IMR-90 (cell line): ENCODE measurements around the gene DYRK1A. TPM values are rescaled to one million over a fixed set of nuclear protein-coding genes. Genes with fewer than 3 reads are reported as not detected.

Experiments used
- ATAC-seq: fragments of 200-7000 bp; cut with Tn5 transposase; 2 replicates; pipeline ENCODE4 v1.9.1; 2020; ENCODE audit warnings: low read depth, mild to moderate bottlenecking, moderate library complexity
- BruUV-seq: library from RNA; stranded (reverse); fragments of 400-500 nt; replicated peaks from 2 replicates; lab custom pipeline; 2021; lab: Mats Ljungman, UMichigan
- CTCF ChIA-PET: fragments of 300-600 bp; formaldehyde crosslinking; extraction: SDS; loops from one replicate; lab custom pipeline; 2021; ENCODE audit warnings: antibody characterized with exemption; lab: Yijun Ruan, JAX
- POLR2A ChIA-PET: fragments of 300-600 bp; sonication (Branson Sonifier 250); formaldehyde crosslinking; loops from one replicate; lab custom pipeline; 2022; ENCODE audit warnings: antibody characterized with exemption; ENCODE audit not compliant: unreplicated experiment; lab: Charles Lee
- DNase-seq: peaks from one replicate; pipeline ENCODE4 v3.0.0; 2013
- H2AFZ ChIP-seq: replicated peaks from 2 replicates; pipeline ENCODE3; 2013; ENCODE audit warnings: low read length, mild to moderate bottlenecking; ENCODE audit not compliant: poor library complexity
- H2AK5ac ChIP-seq: 2 replicates; pipeline ENCODE4 v1.6.1; 2013; ENCODE audit warnings: low read depth, low read length, inconsistent platforms
- H2AK9ac ChIP-seq: replicated peaks from 2 replicates; pipeline ENCODE3; 2013; ENCODE audit warnings: mild to moderate bottlenecking, low read depth, low read length, moderate library complexity; ENCODE audit not compliant: poor library complexity
- H2BK120ac ChIP-seq: 2 replicates; pipeline ENCODE4 v1.6.1; 2013; ENCODE audit warnings: low read depth, low read length, inconsistent platforms
- H2BK15ac ChIP-seq: 3 replicates; pipeline ENCODE4 v1.6.1; 2013; ENCODE audit warnings: low read depth, low read length, inconsistent platforms
- H2BK20ac ChIP-seq: 2 replicates; pipeline ENCODE4 v1.6.1; 2013; ENCODE audit warnings: low read depth, mild to moderate bottlenecking, inconsistent platforms, low read length, moderate library complexity
- H2BK5ac ChIP-seq: 2 replicates; pipeline ENCODE4 v1.6.1; 2013; ENCODE audit warnings: mild to moderate bottlenecking, low read depth, low read length, inconsistent platforms; ENCODE audit not compliant: poor library complexity, severe bottlenecking
- H3K14ac ChIP-seq: replicated peaks from 2 replicates; pipeline ENCODE4 v1.6.1; 2013; ENCODE audit warnings: low read depth, low read length, inconsistent platforms
- H3K18ac ChIP-seq: 2 replicates; pipeline ENCODE4 v1.6.1; 2013; ENCODE audit warnings: low read depth, low read length, control low read depth
- H3K23ac ChIP-seq: 2 replicates; pipeline ENCODE4 v1.6.1; 2013; ENCODE audit warnings: low read depth, low read length, inconsistent platforms
- H3K27ac ChIP-seq: 2 replicates; pipeline ENCODE4 v1.5.1; 2013; ENCODE audit warnings: mild to moderate bottlenecking, control low read depth, low read length; ENCODE audit not compliant: insufficient read depth
- H3K27me3 ChIP-seq: 2 replicates; pipeline ENCODE4 v1.6.1; 2013; ENCODE audit warnings: low read length; ENCODE audit not compliant: control insufficient read depth, insufficient read depth
- H3K36me3 ChIP-seq: 2 replicates; pipeline ENCODE4 v1.6.1; 2013; ENCODE audit warnings: low read length, mixed read lengths; ENCODE audit not compliant: control insufficient read depth, insufficient read depth
- H3K4ac ChIP-seq: 2 replicates; pipeline ENCODE4 v1.6.1; 2013; ENCODE audit warnings: low read depth, low read length, inconsistent platforms
- H3K4me1 ChIP-seq: 2 replicates; pipeline ENCODE4 v1.6.1; 2013; ENCODE audit warnings: low read length, mixed read lengths; ENCODE audit not compliant: control insufficient read depth, insufficient read depth
- H3K4me2 ChIP-seq: 2 replicates; pipeline ENCODE4 v1.6.1; 2013; ENCODE audit warnings: low read depth, mild to moderate bottlenecking, control low read depth, low read length, moderate library complexity
- H3K4me3 ChIP-seq: 2 replicates; pipeline ENCODE4 v1.5.1; 2013; ENCODE audit warnings: low read depth, mild to moderate bottlenecking, control low read depth, low read length, moderate library complexity; ENCODE audit not compliant: insufficient read depth
- H3K56ac ChIP-seq: 2 replicates; pipeline ENCODE4 v1.6.1; 2013; ENCODE audit warnings: low read length, inconsistent platforms; ENCODE audit not compliant: insufficient read depth; ENCODE audit errors: extremely low read depth
- H3K79me1 ChIP-seq, 2 experiments: 2 replicates each; pipeline ENCODE4 v1.6.1; 2013; ENCODE audit warnings: low read length in 2 of 2, inconsistent platforms in 1 of 2, low read depth in 1 of 2
- H3K9ac ChIP-seq: 2 replicates; pipeline ENCODE4 v1.6.1; 2013; ENCODE audit warnings: low read depth, low read length, control low read depth
- H3K9me1 ChIP-seq: 2 replicates; pipeline ENCODE4 v1.6.1; 2013; ENCODE audit warnings: low read length, inconsistent platforms; ENCODE audit not compliant: insufficient read depth
- H3K9me3 ChIP-seq: 2 replicates; pipeline ENCODE4 v1.6.1; 2013; ENCODE audit warnings: low read length; ENCODE audit not compliant: control insufficient read depth, insufficient read depth
- H4K20me1 ChIP-seq: 2 replicates; pipeline ENCODE4 v1.6.1; 2013; ENCODE audit warnings: low read length, inconsistent platforms; ENCODE audit not compliant: insufficient read depth
- H4K5ac ChIP-seq: 2 replicates; pipeline ENCODE4 v1.6.1; 2013; ENCODE audit warnings: mild to moderate bottlenecking, low read depth, low read length, control low read depth
- H4K8ac ChIP-seq, 2 experiments: 2 replicates each; pipeline ENCODE4 v1.6.1; 2013; ENCODE audit warnings: low read depth in 2 of 2, low read length in 2 of 2, control low read depth in 1 of 2, inconsistent platforms in 1 of 2
- H4K91ac ChIP-seq: 2 replicates; pipeline ENCODE4 v1.6.1; 2013; ENCODE audit warnings: low read depth, low read length, inconsistent platforms; ENCODE audit not compliant: insufficient read depth
- CEBPB ChIP-seq: IDR thresholded peaks from 2 replicates; pipeline ENCODE4 v1.6.1; 2012; ENCODE audit warnings: low read depth, low read length, improper control_type of control experiment
- CHD1 ChIP-seq: IDR thresholded peaks from 2 replicates; pipeline ENCODE4 v1.6.1; 2012; ENCODE audit warnings: low read depth, low read length, improper control_type of control experiment
- FOS ChIP-seq: fragments of 150-350 bp; IDR thresholded peaks from 2 replicates; pipeline ENCODE4 v1.6.1; 2016; ENCODE audit warnings: low read depth, low read length
- MAZ ChIP-seq: IDR thresholded peaks from 2 replicates; pipeline ENCODE4 v1.6.1; 2012; ENCODE audit warnings: low read depth, mild to moderate bottlenecking, low read length, improper control_type of control experiment, moderate library complexity, borderline replicate concordance
- MXI1 ChIP-seq: IDR thresholded peaks from 2 replicates; pipeline ENCODE4 v1.6.1; 2012; ENCODE audit warnings: low read depth, mild to moderate bottlenecking, low read length, moderate library complexity, borderline replicate concordance
- RCOR1 ChIP-seq: IDR thresholded peaks from 2 replicates; pipeline ENCODE4 v1.6.1; 2012; ENCODE audit warnings: mild to moderate bottlenecking, low read length, improper control_type of control experiment; ENCODE audit not compliant: insufficient replicate concordance
- SMC3 ChIP-seq: fragments of 150-350 bp; IDR thresholded peaks from 2 replicates; pipeline ENCODE4 v1.6.1; 2016; ENCODE audit warnings: low read depth, mild to moderate bottlenecking, antibody characterized with exemption, low read length, moderate library complexity
- WGBS, 2 experiments: methylation state at CpG; one replicate each; pipeline versions ENCODE4 v1.1.5 to v1.1.7; 2013; ENCODE audit warnings: missing lambda C conversion rate in 2 of 2; ENCODE audit not compliant: insufficient read length in 1 of 2; ENCODE audit errors: extremely low coverage in 2 of 2; 5-methylcytosine and 5-hydroxymethylcytosine counted together
- dilution Hi-C: fragments of 300-500 bp; cut with HindIII; formaldehyde crosslinking; loops from one replicate; pipeline ENCODE4 v1.14.3; 2018; ENCODE audit warnings: low sequenced_read_pairs; ENCODE audit not compliant: unreplicated experiment
- in situ Hi-C: fragments of 300-500 bp; cut with MboI; formaldehyde crosslinking; loops from 3 replicates; pipeline ENCODE4 v1.14.3; 2019; ENCODE audit warnings: low sequenced_read_pairs, inconsistent platforms, mixed read lengths
- intact Hi-C: fragments of 100-400 bp; cut with micrococcal nuclease; formaldehyde crosslinking; loops from 2 replicates; pipeline ENCODE4 v1.10.0; 2022
- polyA plus RNA-seq, 3 experiments: library from polyadenylated mRNA; depleted of rRNA; stranded (reverse); fragments of >200 nt; gene quantifications; 2 replicates each; pipeline ENCODE4 v1.2.3, GENCODE V29; 2012; ENCODE audit warnings: low replicate concordance in 1 of 3
- total RNA-seq: library from RNA; depleted of rRNA; stranded (reverse); fragments of >200 nt; gene quantifications from 2 replicates; pipeline ENCODE4 v1.2.3, GENCODE V29; 2012
- TF ChIP-seq, protein P1 (sequence below): conservative IDR thresholded peaks from 2 replicates; pipeline ENCODE4 v1.5.1; 2012; ENCODE audit warnings: mild to moderate bottlenecking, low read depth, low read length, improper control_type of control experiment

Gene DYRK1A
- total and polyA plus RNA-seq, 2 of the 4 experiments (the other 2 are of a cell fraction): 18.6 to 50.5 TPM

GRCh38 chr21:37561941-37562919, 195.7 kb downstream of the DYRK1A start:
- H2AK9ac ChIP-seq: no peak overlapping the region
- no peak overlapping the region for H4K91ac ChIP-seq
- H3K9me1 ChIP-seq: peaks cover 12% of the 10 kb centered on the region
- no peak overlapping the region for H3K27ac ChIP-seq
- H2AFZ ChIP-seq: no peak overlapping the region
- dilution Hi-C loops: no loop called here
- DNase-seq (no peak), ATAC-seq (no peak)
- H3K4me3 ChIP-seq: no peak overlapping the region
- peaks cover 9% of the 10 kb centered on the region for H3K4me1 ChIP-seq
- H3K9me3 ChIP-seq: no peaks in the 10 kb centered on the region; the same call in 1 of the 2 replicates
- H4K20me1 ChIP-seq: peaks cover 3% of the 10 kb centered on the region; the same call in 1 of the 2 replicates
- no peak overlapping the region for H3K23ac ChIP-seq
- POLR2A ChIA-PET: no interaction called here
- H2BK15ac ChIP-seq: no peak overlapping the region
- no TSS peak for BruUV-seq
- H3K18ac ChIP-seq: no peak overlapping the region
- H2BK120ac ChIP-seq: no peak overlapping the region
- H2BK5ac ChIP-seq: no peak overlapping the region
- no peak overlapping the region for H4K8ac ChIP-seq
- no peak overlapping the region for H3K4ac ChIP-seq
- 80% methylated on average over 3 of the region's 11 CpGs; no CpG with 5 or more reads in 1 of the 2 experiments for WGBS, 2 experiments
- H2AK5ac ChIP-seq: no peak overlapping the region
- no peaks in the 10 kb centered on the region for H3K36me3 ChIP-seq
- intact Hi-C loops: loop anchor here (5.0 kb wide), 1 partner anchor 195 kb away; the partner anchor contains the start of gene DYRK1A
- H3K27me3 ChIP-seq: no peaks in the 10 kb centered on the region
- H3K9ac ChIP-seq: no peak overlapping the region
- no peak overlapping the region for H3K4me2 ChIP-seq
- H2BK20ac ChIP-seq: no peak overlapping the region
- TF ChIP-seq, protein P1, sequence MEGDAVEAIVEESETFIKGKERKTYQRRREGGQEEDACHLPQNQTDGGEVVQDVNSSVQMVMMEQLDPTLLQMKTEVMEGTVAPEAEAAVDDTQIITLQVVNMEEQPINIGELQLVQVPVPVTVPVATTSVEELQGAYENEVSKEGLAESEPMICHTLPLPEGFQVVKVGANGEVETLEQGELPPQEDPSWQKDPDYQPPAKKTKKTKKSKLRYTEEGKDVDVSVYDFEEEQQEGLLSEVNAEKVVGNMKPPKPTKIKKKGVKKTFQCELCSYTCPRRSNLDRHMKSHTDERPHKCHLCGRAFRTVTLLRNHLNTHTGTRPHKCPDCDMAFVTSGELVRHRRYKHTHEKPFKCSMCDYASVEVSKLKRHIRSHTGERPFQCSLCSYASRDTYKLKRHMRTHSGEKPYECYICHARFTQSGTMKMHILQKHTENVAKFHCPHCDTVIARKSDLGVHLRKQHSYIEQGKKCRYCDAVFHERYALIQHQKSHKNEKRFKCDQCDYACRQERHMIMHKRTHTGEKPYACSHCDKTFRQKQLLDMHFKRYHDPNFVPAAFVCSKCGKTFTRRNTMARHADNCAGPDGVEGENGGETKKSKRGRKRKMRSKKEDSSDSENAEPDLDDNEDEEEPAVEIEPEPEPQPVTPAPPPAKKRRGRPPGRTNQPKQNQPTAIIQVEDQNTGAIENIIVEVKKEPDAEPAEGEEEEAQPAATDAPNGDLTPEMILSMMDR: no peak
- TF ChIP-seq FOS (no peak), MAZ (no peak), MXI1 (no peak), SMC3 (no peak), RCOR1 (no peak), CEBPB (no peak), CHD1 (no peak)
- in situ Hi-C loops: no loop called here
- H3K14ac ChIP-seq: no peak overlapping the region
- H3K79me1 ChIP-seq: peaks cover 0 to 12% of the 10 kb centered on the region in 2 experiments; a peak in 3 of 4 replicates
- H3K56ac ChIP-seq: no peak overlapping the region
- H4K5ac ChIP-seq: no peak overlapping the region
- CTCF ChIA-PET: no interaction called here
